Renal cortical epithelial cell (primary cell): Measurements from ENCODE around the gene C12orf42. TPM values are rescaled to one million over a fixed set of nuclear protein-coding genes. Genes with fewer than 3 reads are reported as not detected.
"Not testable (repeated sequence)": the region's sequence is repeated elsewhere in the genome, so short reads cannot be mapped to it uniquely, and the experiment has no call there.

Experiments used
- DNase-seq: peaks from one replicate; pipeline ENCODE4 v3.0.0-alpha.2; 2011; ENCODE audit warnings: low read depth
- total RNA-seq: library from RNA; depleted of rRNA; stranded (reverse); fragments of >200 nt; gene quantifications from 2 replicates; pipeline ENCODE4 v1.2.3, GENCODE V29; 2014

C12orf42 gene
- total RNA-seq, 1 donor from 2014 or later, result not detected

DNA sequence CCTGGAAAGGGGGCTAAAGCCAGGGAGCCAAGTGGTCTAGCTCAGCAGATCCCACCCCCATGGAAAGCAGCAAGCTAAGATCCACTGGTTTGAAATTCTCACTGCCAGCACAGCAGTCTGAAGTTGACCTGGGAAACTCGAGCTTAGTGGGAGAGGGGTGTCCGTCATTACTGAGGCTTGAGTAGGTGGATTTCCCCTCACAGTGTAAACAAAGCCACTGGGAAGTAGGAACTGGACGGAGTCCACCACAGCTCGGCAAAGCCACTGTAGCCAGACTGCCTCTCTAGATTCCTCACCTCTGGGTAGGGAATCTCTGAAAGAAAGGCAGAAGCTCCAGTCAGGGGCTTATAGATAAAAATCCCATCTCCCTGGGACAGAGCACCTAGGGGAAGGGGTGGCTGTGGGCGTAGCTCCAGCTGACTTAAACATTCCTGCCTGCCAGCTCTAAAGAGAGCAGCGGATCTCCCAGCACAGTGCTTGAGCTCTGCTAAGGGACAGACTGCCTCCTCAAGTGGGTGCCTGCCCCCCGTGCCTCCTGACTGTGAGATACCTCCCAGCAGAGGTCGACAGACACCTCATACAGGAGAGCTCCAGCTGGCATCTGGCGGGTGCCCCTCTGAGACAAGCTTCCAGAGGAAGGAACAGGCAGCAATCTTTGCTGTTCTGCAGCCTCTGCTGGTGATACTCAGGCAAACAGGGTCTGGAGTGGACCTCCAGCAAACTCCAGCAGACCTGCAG lies 70.8 kb downstream of the C12orf42 start:
- DNase-seq, result not testable (repeated sequence)

DNA sequence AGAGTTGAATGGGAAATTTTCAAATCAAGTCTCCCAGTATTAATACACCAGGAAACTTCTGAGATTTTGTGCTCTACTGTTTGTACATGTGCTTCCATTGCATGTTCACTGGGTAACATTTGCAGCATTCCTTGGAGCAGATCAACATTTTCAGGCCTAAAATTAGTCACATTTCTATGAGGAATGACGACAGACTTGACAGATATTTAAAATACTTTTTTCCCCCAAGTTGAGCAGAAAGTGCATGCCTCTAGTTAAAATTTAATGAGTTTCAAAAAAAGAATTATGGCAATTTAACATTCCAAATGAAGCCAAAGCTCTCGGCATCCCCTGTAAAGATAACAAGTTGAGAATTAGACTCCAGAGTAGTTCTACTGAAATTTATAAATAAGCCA lies 72.3 kb downstream of the C12orf42 start:
- no peak for DNase-seq

GRCh38 chr12:103422746-103423515 lies 72.8 kb downstream of the C12orf42 start:
- DNase-seq, result no peak

- no peak for DNase-seq
Observed at GRCh38 chr12:103422328-103422727, 73.4 kb downstream of the C12orf42 start.

GRCh38 chr12:103421402-103421801 lies 74.4 kb downstream of the C12orf42 start:
- no peak for DNase-seq

GRCh38 chr12:103415681-103416080 lies 80.1 kb downstream of the C12orf42 start:
- DNase-seq, result no peak

DNA sequence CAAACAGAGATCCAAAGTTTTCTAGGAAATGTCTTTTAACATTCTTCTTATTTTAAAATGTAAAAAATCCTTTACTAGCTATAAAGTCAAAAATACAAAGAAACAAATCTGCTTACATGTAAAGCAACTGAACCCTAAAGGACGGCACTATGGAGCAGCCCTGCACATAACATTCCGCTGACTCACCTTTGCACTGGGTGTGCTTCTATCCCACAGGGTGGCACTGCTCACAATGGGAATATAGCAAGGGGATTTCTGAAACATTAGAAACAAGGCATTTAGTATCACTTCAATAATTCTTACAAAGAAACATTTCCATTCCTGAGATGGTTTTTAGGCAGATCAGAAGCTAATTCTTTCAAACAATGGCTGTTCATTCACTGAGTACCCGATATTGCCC lies 94.3 kb downstream of the C12orf42 start:
- peak; percentile 77 for DNase-seq

GRCh38 chr12:103399986-103400385 lies 95.8 kb downstream of the C12orf42 start:
- DNase-seq, result no peak

GRCh38 chr12:103397536-103397935 lies 98.2 kb downstream of the C12orf42 start:
- no peak for DNase-seq

- no peak for DNase-seq
Observed at GRCh38 chr12:103392722-103393121, 103.0 kb downstream of the C12orf42 start.

DNA sequence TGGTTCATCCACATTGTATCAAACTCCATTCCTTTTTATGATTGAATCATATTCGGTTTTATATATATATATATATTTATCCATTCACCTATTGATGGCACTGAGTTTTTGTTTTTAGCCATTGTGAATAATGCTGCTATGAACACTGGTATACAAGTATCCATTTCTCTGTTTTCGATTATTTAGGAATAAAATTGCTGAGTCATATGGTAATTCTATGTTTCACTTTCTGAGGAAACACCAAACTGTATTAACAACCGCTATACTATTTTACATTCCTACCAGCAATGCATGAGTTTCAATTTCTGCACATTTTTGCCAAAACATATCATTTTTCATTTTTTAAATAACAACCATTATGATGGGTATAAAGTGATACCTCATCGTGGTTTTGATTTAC lies 104.7 kb downstream of the C12orf42 start:
- DNase-seq, result no peak

GRCh38 chr12:103387385-103387784 lies 108.4 kb downstream of the C12orf42 start:
- no peak for DNase-seq

DNA sequence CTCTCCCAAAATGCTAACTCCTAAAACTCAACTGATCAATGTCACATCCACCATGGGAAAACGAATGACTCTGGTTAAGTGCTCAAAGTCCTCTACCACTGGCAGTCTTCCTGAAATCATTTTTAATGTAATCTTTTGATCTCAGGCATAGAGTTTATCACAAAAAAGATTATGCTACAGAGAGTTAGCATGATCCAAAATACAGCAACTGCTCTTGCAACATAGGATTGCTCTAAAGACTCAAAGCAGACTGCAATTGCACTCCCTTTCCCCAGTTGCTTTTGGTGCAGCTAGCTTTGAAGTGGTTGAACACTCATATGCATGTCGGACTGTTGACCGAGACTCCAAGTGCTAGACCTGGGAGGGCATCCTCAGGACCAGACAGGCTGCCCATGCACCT lies 109.3 kb downstream of the C12orf42 start:
- no peak for DNase-seq

DNA sequence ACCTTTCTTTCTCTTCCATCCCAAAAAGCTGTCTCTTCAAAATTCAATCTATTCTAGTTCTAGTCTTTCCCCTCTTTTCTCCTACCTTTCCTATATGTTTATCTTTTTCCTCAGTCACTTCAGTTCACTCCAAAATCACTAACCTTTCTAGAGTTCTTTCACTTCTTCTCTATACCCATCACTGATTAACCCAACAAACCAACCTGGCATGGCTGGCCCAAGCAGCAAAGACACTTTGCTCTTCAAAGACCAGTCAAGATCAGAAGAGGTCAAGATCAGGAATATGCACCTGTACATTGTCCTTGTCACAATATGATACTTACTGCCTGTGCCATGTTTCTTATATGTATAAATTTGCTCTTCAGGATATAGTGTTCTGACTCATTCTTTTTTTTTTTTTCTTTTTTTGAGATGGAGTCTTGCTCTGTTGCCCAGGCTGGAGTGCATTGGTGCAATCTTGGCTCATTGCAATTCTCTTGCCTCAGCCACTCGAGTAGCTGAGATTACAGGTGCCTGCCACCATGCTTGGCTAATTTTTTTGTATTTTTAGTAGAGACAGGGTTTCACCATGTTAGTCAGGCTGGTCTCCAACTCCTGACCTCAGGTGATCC lies 112.9 kb downstream of the C12orf42 start:
- DNase-seq, result no peak

- DNase-seq, result no peak
Observed at GRCh38 chr12:103382119-103382518, 113.6 kb downstream of the C12orf42 start.

DNA sequence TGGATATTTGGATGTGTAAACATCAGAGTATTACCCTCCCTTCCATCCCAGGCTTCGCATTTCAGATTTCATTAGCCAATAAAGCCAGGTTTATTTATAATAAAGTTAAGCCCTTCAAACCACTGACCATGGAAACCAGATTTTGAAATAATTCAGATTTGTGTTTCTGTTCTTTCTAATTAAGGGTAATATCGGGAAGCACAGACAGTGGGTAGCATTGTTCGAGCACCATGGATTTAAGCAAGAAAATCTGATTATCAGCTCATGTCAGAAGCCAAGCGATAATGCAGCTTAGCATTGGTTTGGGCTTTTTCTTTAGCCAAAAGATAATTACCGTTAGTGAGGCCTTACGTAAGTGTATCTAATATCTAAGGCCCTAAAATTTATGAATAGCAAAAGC lies 116.1 kb downstream of the C12orf42 start:
- no peak for DNase-seq

DNA sequence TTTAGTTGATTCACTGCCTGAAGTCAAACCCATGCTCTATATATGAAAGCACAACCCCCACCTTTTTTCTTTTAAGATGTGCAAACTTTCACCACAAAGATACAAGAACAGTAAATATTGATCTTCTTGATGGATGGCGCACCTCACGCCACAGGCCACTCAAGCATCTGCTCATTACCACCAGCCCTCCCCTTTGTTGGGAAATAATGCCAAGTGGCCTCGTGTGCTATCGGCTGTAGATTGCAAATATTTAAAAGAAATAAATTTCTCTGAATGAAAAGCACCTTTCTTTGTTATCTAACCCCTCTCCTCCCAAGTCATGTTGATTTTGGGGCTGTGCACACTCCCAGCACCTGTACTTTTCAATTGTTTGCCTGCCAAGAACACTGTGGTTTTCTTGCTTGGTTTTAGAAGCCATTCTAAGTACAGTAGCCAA lies 122.7 kb downstream of the C12orf42 start:
- no peak for DNase-seq

DNA sequence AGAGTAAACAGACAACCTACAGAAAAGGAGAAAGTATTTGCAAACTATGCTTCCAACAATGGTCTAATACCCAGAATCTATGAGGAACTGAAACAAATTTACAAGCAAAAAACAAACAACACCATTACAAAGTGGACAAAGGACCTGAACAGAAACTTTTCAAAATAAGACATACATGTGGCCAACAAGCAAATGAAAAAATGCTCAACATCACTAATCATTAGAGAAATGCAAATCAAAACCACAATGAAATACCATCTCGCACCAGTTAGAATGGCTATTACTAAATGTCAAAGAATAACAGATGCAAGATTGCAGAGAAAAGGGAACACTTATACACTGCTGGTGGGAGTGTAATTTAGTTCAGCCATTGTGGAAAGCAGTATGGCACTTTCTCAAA lies 125.8 kb downstream of the C12orf42 start:
- no peak for DNase-seq

GRCh38 chr12:103368167-103368566 lies 127.6 kb downstream of the C12orf42 start:
- no peak for DNase-seq

- no peak for DNase-seq
Observed at GRCh38 chr12:103354403-103354802, 141.4 kb downstream of the C12orf42 start.

GRCh38 chr12:103353913-103354312 lies 141.9 kb downstream of the C12orf42 start:
- DNase-seq, result no peak

DNA sequence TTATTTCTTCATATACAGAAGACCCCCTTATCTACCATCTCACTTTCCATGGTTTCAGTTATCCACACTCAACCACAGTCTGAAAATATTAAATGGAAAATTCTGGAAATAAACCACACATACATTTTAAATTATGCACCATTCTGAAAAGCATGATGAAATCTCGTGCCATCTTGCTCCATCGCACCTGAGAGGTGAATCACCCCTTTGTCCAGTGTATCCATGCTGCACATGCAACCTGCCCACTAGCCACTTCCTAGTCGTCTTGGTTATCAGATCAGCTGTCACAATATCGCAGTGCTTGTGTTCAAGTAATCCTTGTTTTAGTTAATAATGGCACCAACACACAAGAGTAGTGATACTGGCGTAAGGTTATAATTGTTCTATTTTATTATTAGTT lies 145.7 kb downstream of the C12orf42 start:
- no peak for DNase-seq

GRCh38 chr12:103348935-103349334 lies 146.8 kb downstream of the C12orf42 start:
- DNase-seq, result no peak
